ENCODE measurements around the gene CCDC127.
A peak's percentile ranks its signal among the peaks of the same experiment; 100 is the strongest.
"Not testable (repeated sequence)": the region's sequence is repeated elsewhere in the genome, so short reads cannot be mapped to it uniquely, and the experiment has no call there.

Gene CCDC127

GRCh38 chr5:171801-172331 is 46.1 kb downstream of the CCDC127 start:
- no peak for DNase-seq (ENCODE audit: low read depth)

- no peak for DNase-seq (ENCODE audit: low read depth)
Observed at GRCh38 chr5:170971-171800, 46.8 kb downstream of the CCDC127 start.

- no peak for DNase-seq (ENCODE audit: low read depth)
Observed at GRCh38 chr5:169728-170094, 48.2 kb downstream of the CCDC127 start.

- no peak for DNase-seq (ENCODE audit: low read depth)
Observed at GRCh38 chr5:169071-169727, 48.8 kb downstream of the CCDC127 start.

GRCh38 chr5:167982-168660 is 49.8 kb downstream of the CCDC127 start:
- DNase-seq (ENCODE audit: low read depth): peak; percentile 92

GRCh38 chr5:167511-167910 is 50.4 kb downstream of the CCDC127 start:
- no peak for DNase-seq (ENCODE audit: low read depth)

- DNase-seq (ENCODE audit: low read depth): no peak
Observed at GRCh38 chr5:166441-167372, 51.2 kb downstream of the CCDC127 start.

GRCh38 chr5:164783-165182 is 53.2 kb downstream of the CCDC127 start:
- not testable (repeated sequence) for DNase-seq (ENCODE audit: low read depth)

- DNase-seq (ENCODE audit: low read depth): no peak
Observed at GRCh38 chr5:164244-164643, 53.7 kb downstream of the CCDC127 start.

- DNase-seq (ENCODE audit: low read depth): no peak
Observed at GRCh38 chr5:163841-164240, 54.1 kb downstream of the CCDC127 start.

- no peak for DNase-seq (ENCODE audit: low read depth)
Observed at GRCh38 chr5:163338-163620, 54.7 kb downstream of the CCDC127 start.

GRCh38 chr5:162565-163337 is 55.2 kb downstream of the CCDC127 start:
- no peak for DNase-seq (ENCODE audit: low read depth)

GRCh38 chr5:162190-162564 is 55.8 kb downstream of the CCDC127 start:
- DNase-seq (ENCODE audit: low read depth): no peak

- DNase-seq (ENCODE audit: low read depth): no peak
Observed at GRCh38 chr5:161803-162110, 56.2 kb downstream of the CCDC127 start.

- DNase-seq (ENCODE audit: low read depth): no peak
Observed at GRCh38 chr5:160921-161802, 56.8 kb downstream of the CCDC127 start.

GRCh38 chr5:160173-160510 is 57.8 kb downstream of the CCDC127 start:
- DNase-seq (ENCODE audit: low read depth): peak; percentile 49

- peak; percentile 27 for DNase-seq (ENCODE audit: low read depth)
Observed at GRCh38 chr5:159448-160172, 58.3 kb downstream of the CCDC127 start.

- no peak for DNase-seq (ENCODE audit: low read depth)
Observed at GRCh38 chr5:158807-159447, 59.0 kb downstream of the CCDC127 start.

- no peak for DNase-seq (ENCODE audit: low read depth)
Observed at GRCh38 chr5:157801-158200, 60.2 kb downstream of the CCDC127 start.
